Activated CD4-positive, alpha-beta T cell treated with anti-CD3 and anti-CD28 coated beads, Interleukin-2, amount 10 ng/mL, durations not matched to agents 24 days and 14 days (primary cell): ENCODE measurements around the gene SORCS1. TPM values are rescaled to one million over a fixed set of nuclear protein-coding genes. Genes with fewer than 3 reads are reported as not detected.

Experiments
- DNase-seq: peaks from one replicate; pipeline ENCODE4 v3.0.0; 2022
- H3K27ac Mint-ChIP-seq: one replicate; pipeline ENCODE4 v1.8.0; 2022; ENCODE audit warnings: mild to moderate bottlenecking, mixed read lengths
- H3K27me3 Mint-ChIP-seq: one replicate; pipeline ENCODE4 v1.8.0; 2022; ENCODE audit warnings: mixed read lengths
- H3K36me3 Mint-ChIP-seq: one replicate; pipeline ENCODE4 v1.8.0; 2022; ENCODE audit warnings: low read depth, mild to moderate bottlenecking, mixed read lengths
- H3K4me1 Mint-ChIP-seq: one replicate; pipeline ENCODE4 v1.8.0; 2021; ENCODE audit warnings: mixed read lengths
- H3K4me3 Mint-ChIP-seq: one replicate; pipeline ENCODE4 v1.8.0; 2022; ENCODE audit warnings: mild to moderate bottlenecking, moderate library complexity, mixed read lengths
- H3K9me3 Mint-ChIP-seq: one replicate; pipeline ENCODE4 v1.8.0; 2021; ENCODE audit warnings: mixed read lengths
- intact Hi-C: fragments of 100-400 bp; cut with micrococcal nuclease; formaldehyde crosslinking; loops from one replicate; pipeline ENCODE4 v1.15.1; 2023
- total RNA-seq: library from RNA; stranded (reverse); gene quantifications from 2 replicates; pipeline ENCODE4 v1.2.3, GENCODE V29; 2022

SORCS1 gene
- total RNA-seq, 1 donor from 2014 or later = not detected

GRCh38 chr10:106592396-106592795 is 572.1 kb downstream of the SORCS1 start:
- Mint-ChIP-seq H3K27ac (no peak overlapping the region), H3K4me3 (no peak overlapping the region), H3K36me3 (no peaks in the 10 kb centered on the region), H3K9me3 (no peaks in the 10 kb centered on the region), H3K4me1 (no peaks in the 10 kb centered on the region), H3K27me3 (no peaks in the 10 kb centered on the region)
- intact Hi-C loops = no loop called here
- DNase-seq = no peak

- Mint-ChIP-seq H3K9me3 (no peaks in the 10 kb centered on the region), H3K27me3 (no peaks in the 10 kb centered on the region), H3K4me3 (no peak overlapping the region), H3K4me1 (no peaks in the 10 kb centered on the region), H3K27ac (no peak overlapping the region), H3K36me3 (no peaks in the 10 kb centered on the region)
- DNase-seq = no peak
- intact Hi-C loops = no loop called here
Observed at GRCh38 chr10:106582291-106582690, 582.2 kb downstream of the SORCS1 start.

- no peaks in the 10 kb centered on the region for H3K36me3 Mint-ChIP-seq
- no peak for DNase-seq
- no peaks in the 10 kb centered on the region for H3K27me3 Mint-ChIP-seq
- no peak overlapping the region for H3K27ac Mint-ChIP-seq
- no peaks in the 10 kb centered on the region for H3K9me3 Mint-ChIP-seq
- no peak overlapping the region for H3K4me3 Mint-ChIP-seq
- intact Hi-C loops = no loop called here
- no peaks in the 10 kb centered on the region for H3K4me1 Mint-ChIP-seq
Observed at GRCh38 chr10:106577756-106578155, 586.8 kb downstream of the SORCS1 start.

GRCh38 chr10:106577266-106577665 is 587.2 kb downstream of the SORCS1 start:
- H3K9me3 Mint-ChIP-seq = no peaks in the 10 kb centered on the region
- intact Hi-C loops = no loop called here
- no peak overlapping the region for H3K4me3 Mint-ChIP-seq
- no peaks in the 10 kb centered on the region for H3K36me3 Mint-ChIP-seq
- H3K4me1 Mint-ChIP-seq = no peaks in the 10 kb centered on the region
- DNase-seq = no peak
- no peaks in the 10 kb centered on the region for H3K27me3 Mint-ChIP-seq
- no peak overlapping the region for H3K27ac Mint-ChIP-seq

GRCh38 chr10:106576534-106576933 is 588.0 kb downstream of the SORCS1 start:
- intact Hi-C loops = no loop called here
- H3K36me3 Mint-ChIP-seq = no peaks in the 10 kb centered on the region
- H3K4me1 Mint-ChIP-seq = no peaks in the 10 kb centered on the region
- no peak overlapping the region for H3K4me3 Mint-ChIP-seq
- H3K9me3 Mint-ChIP-seq = no peaks in the 10 kb centered on the region
- no peak for DNase-seq
- no peak overlapping the region for H3K27ac Mint-ChIP-seq
- H3K27me3 Mint-ChIP-seq = no peaks in the 10 kb centered on the region

GRCh38 chr10:106573106-106573505 is 591.4 kb downstream of the SORCS1 start:
- no peak overlapping the region for H3K27ac Mint-ChIP-seq
- no peak overlapping the region for H3K4me3 Mint-ChIP-seq
- no peaks in the 10 kb centered on the region for H3K9me3 Mint-ChIP-seq
- H3K36me3 Mint-ChIP-seq = no peaks in the 10 kb centered on the region
- intact Hi-C loops = no loop called here
- H3K27me3 Mint-ChIP-seq = no peaks in the 10 kb centered on the region
- no peaks in the 10 kb centered on the region for H3K4me1 Mint-ChIP-seq
- no peak for DNase-seq

- no peaks in the 10 kb centered on the region for H3K27me3 Mint-ChIP-seq
- H3K9me3 Mint-ChIP-seq = no peaks in the 10 kb centered on the region
- H3K4me1 Mint-ChIP-seq = no peaks in the 10 kb centered on the region
- no peak overlapping the region for H3K27ac Mint-ChIP-seq
- H3K36me3 Mint-ChIP-seq = no peaks in the 10 kb centered on the region
- no peak overlapping the region for H3K4me3 Mint-ChIP-seq
- intact Hi-C loops = no loop called here
- DNase-seq = no peak
Observed at GRCh38 chr10:106571192-106571946, 593.1 kb downstream of the SORCS1 start.

- Mint-ChIP-seq H3K9me3 (no peaks in the 10 kb centered on the region), H3K27me3 (no peaks in the 10 kb centered on the region), H3K4me1 (no peaks in the 10 kb centered on the region), H3K4me3 (no peak overlapping the region), H3K27ac (no peak overlapping the region), H3K36me3 (no peaks in the 10 kb centered on the region)
- intact Hi-C loops = no loop called here
- no peak for DNase-seq
Observed at GRCh38 chr10:106570268-106570667, 594.2 kb downstream of the SORCS1 start.

GRCh38 chr10:106567629-106568028 is 596.9 kb downstream of the SORCS1 start:
- H3K4me3 Mint-ChIP-seq = no peak overlapping the region
- no peaks in the 10 kb centered on the region for H3K4me1 Mint-ChIP-seq
- no peak for DNase-seq
- intact Hi-C loops = no loop called here
- H3K36me3 Mint-ChIP-seq = no peaks in the 10 kb centered on the region
- H3K27ac Mint-ChIP-seq = no peak overlapping the region
- H3K9me3 Mint-ChIP-seq = no peaks in the 10 kb centered on the region
- no peaks in the 10 kb centered on the region for H3K27me3 Mint-ChIP-seq

GRCh38 chr10:106566873-106567272 is 597.6 kb downstream of the SORCS1 start:
- no peaks in the 10 kb centered on the region for H3K4me1 Mint-ChIP-seq
- no peaks in the 10 kb centered on the region for H3K36me3 Mint-ChIP-seq
- no peaks in the 10 kb centered on the region for H3K27me3 Mint-ChIP-seq
- intact Hi-C loops = no loop called here
- no peak for DNase-seq
- no peak overlapping the region for H3K27ac Mint-ChIP-seq
- H3K9me3 Mint-ChIP-seq = no peaks in the 10 kb centered on the region
- H3K4me3 Mint-ChIP-seq = no peak overlapping the region

GRCh38 chr10:106565546-106565945 is 599.0 kb downstream of the SORCS1 start:
- Mint-ChIP-seq H3K9me3 (no peaks in the 10 kb centered on the region), H3K27me3 (no peaks in the 10 kb centered on the region), H3K4me3 (no peak overlapping the region), H3K36me3 (no peaks in the 10 kb centered on the region), H3K27ac (no peak overlapping the region), H3K4me1 (no peaks in the 10 kb centered on the region)
- intact Hi-C loops = no loop called here
- no peak for DNase-seq

- no peak overlapping the region for H3K4me3 Mint-ChIP-seq
- DNase-seq = no peak
- no peaks in the 10 kb centered on the region for H3K4me1 Mint-ChIP-seq
- intact Hi-C loops = no loop called here
- H3K27me3 Mint-ChIP-seq = no peaks in the 10 kb centered on the region
- H3K27ac Mint-ChIP-seq = no peak overlapping the region
- H3K9me3 Mint-ChIP-seq = no peaks in the 10 kb centered on the region
- H3K36me3 Mint-ChIP-seq = no peaks in the 10 kb centered on the region
Observed at GRCh38 chr10:106563384-106563783, 601.1 kb downstream of the SORCS1 start.

- Mint-ChIP-seq H3K9me3 (no peaks in the 10 kb centered on the region), H3K4me1 (no peaks in the 10 kb centered on the region), H3K4me3 (no peak overlapping the region), H3K27me3 (no peaks in the 10 kb centered on the region), H3K27ac (no peak overlapping the region), H3K36me3 (no peaks in the 10 kb centered on the region)
- no peak for DNase-seq
- intact Hi-C loops = no loop called here
Observed at GRCh38 chr10:106560925-106561640, 603.4 kb downstream of the SORCS1 start.

- Mint-ChIP-seq H3K9me3 (no peaks in the 10 kb centered on the region), H3K4me3 (no peak overlapping the region), H3K27ac (no peak overlapping the region), H3K36me3 (no peaks in the 10 kb centered on the region), H3K4me1 (no peaks in the 10 kb centered on the region), H3K27me3 (no peaks in the 10 kb centered on the region)
- intact Hi-C loops = no loop called here
- no peak for DNase-seq
Observed at GRCh38 chr10:106559442-106559841, 605.1 kb downstream of the SORCS1 start.
